ENCODE measurements around the gene ELL.
A peak's percentile ranks its signal among the peaks of the same experiment; 100 is the strongest.

The ELL gene

DNA sequence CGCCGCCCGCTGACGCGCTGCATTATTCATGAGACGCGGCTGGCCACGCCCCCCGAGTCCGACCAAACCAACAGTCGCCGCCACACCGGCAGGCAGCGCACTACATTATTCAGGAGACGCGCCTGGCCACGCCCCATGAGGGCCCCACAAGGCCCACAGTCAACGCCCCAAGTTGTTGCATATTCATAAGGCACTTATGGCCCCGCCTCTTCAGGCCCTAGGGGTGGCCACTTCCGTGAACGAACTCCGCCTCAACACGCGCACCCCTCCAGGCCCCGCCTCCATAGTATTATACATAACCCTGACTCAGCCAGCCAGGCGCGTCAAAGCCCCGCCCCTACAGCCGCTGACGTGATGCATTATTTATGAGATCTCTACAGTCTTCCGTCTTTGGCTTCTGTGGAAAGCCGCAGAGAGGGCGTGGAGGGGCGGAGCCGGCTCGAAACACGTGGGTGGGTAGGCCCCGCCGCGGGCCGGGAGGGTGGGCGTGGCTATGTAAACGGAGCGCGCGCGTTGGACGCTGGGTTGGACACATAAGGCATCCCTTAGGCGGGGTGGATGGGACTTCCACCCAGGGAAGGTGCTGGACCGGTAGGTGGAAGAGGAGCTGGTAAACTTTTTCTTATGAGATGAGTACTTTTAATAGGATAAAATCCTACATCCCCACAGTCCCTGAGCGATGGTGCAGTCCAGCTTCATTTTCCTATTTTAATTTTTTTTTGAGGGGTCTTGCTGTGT is 423 bp upstream of the ELL start:
- no peaks in the 10 kb centered on the region for H3K27me3 ChIP-seq (ENCODE audit: low read length)

GRCh38 chr19:18520848-18521691 is 800 bp downstream of the ELL start:
- H3F3A ChIP-seq (ENCODE audit: insufficient read depth), result no peaks in the 10 kb centered on the region
- peak overlapping the region; percentile 62 for H2AFZ ChIP-seq (ENCODE audit: low read depth, low read length, severe bottlenecking)
- peak overlapping the region; percentile 86 for H3K4me2 ChIP-seq (ENCODE audit: low read depth, low read length, poor library complexity, severe bottlenecking)
- H3K4me3 ChIP-seq (ENCODE audit: insufficient read depth, low read length, poor library complexity, severe bottlenecking), result peak overlapping the region; percentile 76
- H4K20me1 ChIP-seq (ENCODE audit: low read depth, low read length), result no peaks in the 10 kb centered on the region
- H3K27me3 ChIP-seq (ENCODE audit: low read length), result no peaks in the 10 kb centered on the region
- no peaks in the 10 kb centered on the region for H3K36me3 ChIP-seq (ENCODE audit: low read length)
- no peaks in the 10 kb centered on the region for H3K9me3 ChIP-seq (ENCODE audit: insufficient read depth, low read length)
- peak overlapping the region; percentile 76 for H3K27ac ChIP-seq (ENCODE audit: low read depth, low read length)
- no peaks in the 10 kb centered on the region for H3K9me2 ChIP-seq (replicated peaks; ENCODE audit: insufficient read depth, low read length)
- peak overlapping the region; percentile 91 for H3K9ac ChIP-seq (ENCODE audit: low read length)
- peaks cover 56% of the 10 kb centered on the region for H3K79me2 ChIP-seq (ENCODE audit: insufficient read depth, low read length)
- TF ChIP-seq CTCF (IDR thresholded peaks at IDR 0.05; ENCODE audit: insufficient read depth, low read length, poor library complexity, severe bottlenecking) (no peak), EZH2phosphoT487 (conservative IDR thresholded peaks at IDR 0.05; ENCODE audit: low read length) (no peak)

More for the DNA sequence above, 423 bp upstream of the ELL start:
- Histone ChIP-seq H3K9ac (ENCODE audit: low read length) (peak overlapping the region; percentile 91), H4K20me1 (ENCODE audit: low read depth, low read length) (no peaks in the 10 kb centered on the region), H3K27ac (ENCODE audit: low read depth, low read length) (no peak overlapping the region), H3K4me3 (ENCODE audit: insufficient read depth, low read length, poor library complexity, severe bottlenecking) (peak overlapping the region; percentile 34), H3K36me3 (ENCODE audit: low read length) (no peaks in the 10 kb centered on the region), H3K79me2 (ENCODE audit: insufficient read depth, low read length) (peaks cover 43% of the 10 kb centered on the region), H3K9me3 (ENCODE audit: insufficient read depth, low read length) (no peaks in the 10 kb centered on the region), H3F3A (ENCODE audit: insufficient read depth) (no peaks in the 10 kb centered on the region), H3K4me2 (ENCODE audit: low read depth, low read length, poor library complexity, severe bottlenecking) (peak overlapping the region; percentile 51), H2AFZ (ENCODE audit: low read depth, low read length, severe bottlenecking) (peak overlapping the region; percentile 75), H3K9me2 (replicated peaks; ENCODE audit: insufficient read depth, low read length) (no peaks in the 10 kb centered on the region)
- TF ChIP-seq EZH2phosphoT487 (conservative IDR thresholded peaks at IDR 0.05; ENCODE audit: low read length) (no peak), CTCF (IDR thresholded peaks at IDR 0.05; ENCODE audit: insufficient read depth, low read length, poor library complexity, severe bottlenecking) (no peak)

DNA sequence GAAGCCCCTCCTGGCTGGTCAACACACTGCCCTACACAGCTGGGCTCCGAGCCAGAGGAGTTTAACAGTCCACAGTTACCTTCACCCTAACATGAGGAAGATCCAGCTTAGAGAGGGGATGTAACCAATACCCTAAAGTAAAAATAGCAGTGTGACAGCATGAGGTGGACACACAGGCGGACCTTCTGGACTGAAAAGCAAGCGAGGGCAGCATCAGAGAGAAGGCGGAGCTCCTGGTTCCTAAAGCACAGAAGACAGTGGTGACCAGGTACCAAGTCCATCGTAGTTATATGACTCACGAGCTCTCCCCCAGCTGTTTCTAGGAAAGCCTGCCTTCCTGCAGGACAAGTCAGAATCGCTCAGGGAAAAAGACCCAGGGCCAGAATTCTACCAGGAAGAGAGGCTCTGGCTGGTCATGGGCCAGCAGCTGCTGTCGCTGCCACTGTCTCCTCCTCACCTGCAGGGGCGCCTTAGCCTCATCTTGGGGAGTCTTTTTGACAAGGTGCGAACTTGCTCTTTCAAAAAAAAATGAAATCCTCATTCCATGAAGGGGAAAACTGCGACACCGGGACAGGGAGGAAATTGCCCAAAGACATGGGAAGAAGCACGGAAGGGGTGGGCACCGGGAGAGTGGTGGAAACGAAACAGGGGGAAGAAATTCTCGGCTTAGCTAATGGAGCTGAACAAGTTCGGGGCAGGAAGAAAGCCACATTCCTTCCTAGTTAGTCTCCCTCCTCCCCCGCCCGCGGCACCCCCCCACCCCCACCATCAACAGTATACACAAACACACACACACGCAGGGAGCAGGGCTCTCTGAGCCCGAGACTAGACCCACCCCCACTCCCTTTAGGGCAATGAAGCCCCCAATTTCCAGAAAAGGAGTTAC is 1.7 kb downstream of the ELL start:
- H3K27me3 ChIP-seq (ENCODE audit: low read length), result no peaks in the 10 kb centered on the region

More for the DNA sequence above, 1.7 kb downstream of the ELL start:
- H3K9ac ChIP-seq (ENCODE audit: low read length), result peak overlapping the region; percentile 91
- no peaks in the 10 kb centered on the region for H3F3A ChIP-seq (ENCODE audit: insufficient read depth)
- H4K20me1 ChIP-seq (ENCODE audit: low read depth, low read length), result no peaks in the 10 kb centered on the region
- H2AFZ ChIP-seq (ENCODE audit: low read depth, low read length, severe bottlenecking), result peak overlapping the region; percentile 55
- no peaks in the 10 kb centered on the region for H3K9me3 ChIP-seq (ENCODE audit: insufficient read depth, low read length)
- H3K36me3 ChIP-seq (ENCODE audit: low read length), result no peaks in the 10 kb centered on the region
- TF ChIP-seq EZH2phosphoT487 (conservative IDR thresholded peaks at IDR 0.05; ENCODE audit: low read length), result no peak
- TF ChIP-seq CTCF (IDR thresholded peaks at IDR 0.05; ENCODE audit: insufficient read depth, low read length, poor library complexity, severe bottlenecking), result peak; percentile 86
- H3K4me3 ChIP-seq (ENCODE audit: insufficient read depth, low read length, poor library complexity, severe bottlenecking), result peak overlapping the region; percentile 76
- peak overlapping the region; percentile 76 for H3K27ac ChIP-seq (ENCODE audit: low read depth, low read length)
- H3K4me2 ChIP-seq (ENCODE audit: low read depth, low read length, poor library complexity, severe bottlenecking), result peak overlapping the region; percentile 86
- H3K79me2 ChIP-seq (ENCODE audit: insufficient read depth, low read length), result peaks cover 64% of the 10 kb centered on the region
- no peaks in the 10 kb centered on the region for H3K9me2 ChIP-seq (replicated peaks; ENCODE audit: insufficient read depth, low read length)
